CD4-positive, alpha-beta memory T cell (primary cell): ENCODE measurements around the gene SNX13. TPM values are rescaled to one million over a fixed set of nuclear protein-coding genes. Genes with fewer than 3 reads are reported as not detected.

ENCODE experiments used
- CTCF ChIA-PET: fragments of 350-600 bp; sonication (Branson Sonifier 250); formaldehyde crosslinking; loops from one replicate; lab custom pipeline; 2021; ENCODE audit warnings: inconsistent platforms; ENCODE audit not compliant: partially characterized antibody; lab: Charles Lee
- POLR2A ChIA-PET: fragments of 350-600 bp; sonication (Branson Sonifier 250); formaldehyde crosslinking; loops from one replicate; lab custom pipeline; 2021; ENCODE audit not compliant: partially characterized antibody; lab: Charles Lee
- DNase-seq, 5 donors: peaks; one replicate each; pipeline versions ENCODE4 v3.0.0 to v3.0.0-alpha.2; 2020 to 2022; ENCODE audit warnings: mixed read lengths in 1 of 5
- H3K27ac ChIP-seq: one replicate; pipeline ENCODE4 v1.7.0; 2013; ENCODE audit warnings: low read depth, low read length
- H3K27me3 ChIP-seq: 2 replicates; pipeline ENCODE4 v1.7.0; 2013; ENCODE audit warnings: mild to moderate bottlenecking, low read length, moderate library complexity; ENCODE audit not compliant: insufficient read depth
- H3K36me3 ChIP-seq: 2 replicates; pipeline ENCODE4 v1.7.0; 2013; ENCODE audit warnings: mild to moderate bottlenecking, low read length, moderate library complexity; ENCODE audit not compliant: insufficient read depth
- H3K4me1 ChIP-seq: 2 replicates; pipeline ENCODE4 v1.7.0; 2013; ENCODE audit warnings: mild to moderate bottlenecking, low read length, moderate library complexity; ENCODE audit not compliant: insufficient read depth
- H3K4me3 ChIP-seq, 2 donors: one replicate each; pipeline ENCODE4 v1.7.0; 2013; ENCODE audit warnings: low read length in 2 of 2, mild to moderate bottlenecking in 1 of 2
- H3K9me3 ChIP-seq, 2 donors: one replicate each; pipeline ENCODE4 v1.7.0; 2013; ENCODE audit warnings: low read length in 2 of 2, control low read depth in 1 of 2; ENCODE audit not compliant: control insufficient read depth in 1 of 2
- H3K27ac Mint-ChIP-seq, 7 donors: one replicate each; pipeline ENCODE4 v1.8.0; 2020 to 2021; ENCODE audit warnings: mixed read lengths in 7 of 7, mild to moderate bottlenecking in 6 of 7, inconsistent platforms in 3 of 7, moderate library complexity in 3 of 7
- H3K27me3 Mint-ChIP-seq, 2 donors: one replicate each; pipeline ENCODE4 v1.8.0; 2020 to 2021; ENCODE audit warnings: mixed read lengths in 2 of 2
- H3K36me3 Mint-ChIP-seq, 2 donors: one replicate each; pipeline ENCODE4 v1.8.0; 2020 to 2021; ENCODE audit warnings: mixed read lengths in 2 of 2, inconsistent platforms in 1 of 2, mild to moderate bottlenecking in 1 of 2
- H3K4me1 Mint-ChIP-seq, 4 donors: one replicate each; pipeline ENCODE4 v1.8.0; 2020 to 2021; ENCODE audit warnings: mixed read lengths in 4 of 4, mild to moderate bottlenecking in 1 of 4
- H3K4me3 Mint-ChIP-seq, 8 donors: one replicate each; pipeline ENCODE4 v1.8.0; 2020 to 2021; ENCODE audit warnings: mixed read lengths in 8 of 8, mild to moderate bottlenecking in 7 of 8, moderate library complexity in 6 of 8, inconsistent platforms in 3 of 8
- H3K9me3 Mint-ChIP-seq, 8 donors: one replicate each; pipeline ENCODE4 v1.8.0; 2020 to 2021; ENCODE audit warnings: mixed read lengths in 8 of 8, mild to moderate bottlenecking in 5 of 8, inconsistent platforms in 3 of 8, moderate library complexity in 1 of 8
- intact Hi-C: fragments of 100-400 bp; cut with micrococcal nuclease; formaldehyde crosslinking; loops from one replicate; pipeline ENCODE4 v1.15.1; 2023
- polyA plus RNA-seq, 2 donors: library from polyadenylated mRNA; unstranded; fragments of 300-500 nt; fragmentation: Illumina TruSeq; gene quantifications; one replicate each; pipeline ENCODE4 v1.2.3, GENCODE V29; 2021
- total RNA-seq, 2 experiments: library from RNA; stranded (reverse); gene quantifications; one replicate each; pipeline ENCODE4 v1.2.3, GENCODE V29; 2021

SNX13 gene
- total and polyA plus RNA-seq, 4 experiments from 2014 or later, result 10.1 to 36.0 (median 24.2) TPM

DNA sequence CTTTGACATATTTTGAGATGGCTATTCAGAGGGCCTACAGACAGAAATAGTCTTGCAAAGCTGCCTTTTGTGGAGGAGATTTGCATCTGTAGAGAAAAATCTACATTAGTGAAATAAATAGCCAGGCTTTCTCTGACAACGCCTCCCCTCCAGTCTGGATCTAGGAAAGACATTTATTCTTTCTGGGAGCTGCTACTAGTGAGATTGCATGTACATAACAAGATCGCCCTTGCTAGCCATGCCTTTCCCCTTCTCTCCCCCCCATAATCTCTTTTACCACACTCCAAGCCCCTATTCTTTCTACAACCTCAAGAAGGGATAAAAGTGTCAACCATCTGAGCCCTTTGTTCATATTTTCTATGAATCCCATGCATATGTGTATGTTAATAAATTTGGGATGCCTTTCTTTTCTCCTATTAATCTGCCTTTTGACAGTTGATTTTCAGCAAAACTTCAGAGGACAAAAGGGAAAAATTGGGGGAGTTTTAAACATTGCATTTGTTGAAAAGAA is 194.2 kb downstream of the SNX13 start:
- Histone ChIP-seq H3K4me1 (no peaks in the 10 kb centered on the region), H3K9me3 (no peaks in the 10 kb centered on the region), H3K27me3 (no peaks in the 10 kb centered on the region), H3K4me3 (no peak overlapping the region), H3K27ac (no peak overlapping the region), H3K36me3 (no peaks in the 10 kb centered on the region)
- H3K27me3 Mint-ChIP-seq, result peaks cover 0 to 2% of the 10 kb centered on the region in 2 donors
- H3K27ac Mint-ChIP-seq, result no peak overlapping the region
- intact Hi-C loops, result no loop called here
- no peaks in the 10 kb centered on the region for H3K4me1 Mint-ChIP-seq
- ChIA-PET POLR2A (no interaction called here), CTCF (interaction anchor here (0.9 kb wide), 1 partner anchor 24 kb away, joined by 3 read pairs; no protein-coding TSS in a partner anchor)
- no peaks in the 10 kb centered on the region for H3K36me3 Mint-ChIP-seq
- no peak for DNase-seq
- H3K9me3 Mint-ChIP-seq, result peaks cover 0 to 1% (median 0%) of the 10 kb centered on the region in 8 donors
- no peak overlapping the region for H3K4me3 Mint-ChIP-seq

DNA sequence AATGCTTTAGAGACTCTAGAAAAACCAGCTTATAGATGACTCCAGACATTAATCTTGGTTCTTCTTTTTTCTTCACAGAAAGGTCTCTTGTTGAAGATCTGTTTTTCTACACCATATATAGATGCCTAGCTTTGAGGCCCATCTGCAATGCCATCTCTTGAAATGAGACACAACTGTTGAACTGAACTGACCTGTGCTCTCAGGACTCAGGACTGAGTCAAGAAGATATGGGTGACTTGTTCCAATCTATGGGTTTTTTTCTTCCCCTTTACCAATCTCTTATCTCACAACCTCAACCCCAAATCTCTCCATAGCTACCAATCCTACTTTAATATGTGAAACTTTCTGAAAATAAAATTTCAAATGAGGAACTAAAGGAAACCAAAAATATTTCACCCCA is 194.7 kb downstream of the SNX13 start:
- Histone ChIP-seq H3K27ac (no peak overlapping the region), H3K36me3 (no peaks in the 10 kb centered on the region), H3K9me3 (no peaks in the 10 kb centered on the region), H3K27me3 (no peaks in the 10 kb centered on the region), H3K4me1 (no peaks in the 10 kb centered on the region), H3K4me3 (no peak overlapping the region)
- Mint-ChIP-seq H3K4me3 (no peak overlapping the region), H3K4me1 (no peaks in the 10 kb centered on the region), H3K36me3 (no peaks in the 10 kb centered on the region), H3K27me3 (peaks cover 0 to 2% of the 10 kb centered on the region in 2 donors), H3K9me3 (peaks cover 0 to 3% (median 0%) of the 10 kb centered on the region in 8 donors), H3K27ac (no peak overlapping the region)
- ChIA-PET POLR2A (no interaction called here), CTCF (interaction anchor here (0.9 kb wide), 1 partner anchor 25 kb away, joined by 3 read pairs; no protein-coding TSS in a partner anchor)
- intact Hi-C loops, result no loop called here
- no peak for DNase-seq

DNA sequence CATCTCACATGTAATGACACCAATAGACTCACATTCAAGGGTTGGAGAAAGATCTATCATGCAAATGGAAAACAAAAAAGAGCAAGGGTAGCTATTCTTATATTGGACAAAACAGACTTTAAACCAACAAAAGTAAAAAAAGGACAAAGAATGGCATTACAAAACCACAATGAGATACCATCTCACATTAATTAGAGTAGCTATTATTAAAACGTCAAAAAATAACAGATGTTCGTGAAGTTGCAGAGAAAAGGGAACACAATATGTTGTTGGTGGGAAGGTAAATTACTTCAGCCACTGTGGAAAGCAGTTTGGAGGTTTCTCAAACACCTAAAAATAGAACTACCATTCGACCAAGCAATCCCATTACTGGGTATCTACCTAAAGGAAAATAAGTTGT is 197.0 kb downstream of the SNX13 start:
- H3K27me3 ChIP-seq, result no peaks in the 10 kb centered on the region
- no peaks in the 10 kb centered on the region for H3K36me3 Mint-ChIP-seq
- no peaks in the 10 kb centered on the region for H3K4me1 ChIP-seq
- H3K36me3 ChIP-seq, result no peaks in the 10 kb centered on the region
- H3K4me3 Mint-ChIP-seq, result no peak overlapping the region
- intact Hi-C loops, result no loop called here
- no peak overlapping the region for H3K27ac Mint-ChIP-seq
- DNase-seq, result no peak
- no peak overlapping the region for H3K4me3 ChIP-seq
- H3K27ac ChIP-seq, result no peak overlapping the region
- H3K9me3 ChIP-seq, result no peaks in the 10 kb centered on the region
- no peaks in the 10 kb centered on the region for H3K27me3 Mint-ChIP-seq
- H3K9me3 Mint-ChIP-seq, result peaks cover 0 to 5% (median 1%) of the 10 kb centered on the region in 8 donors
- no peaks in the 10 kb centered on the region for H3K4me1 Mint-ChIP-seq
- POLR2A ChIA-PET, result no interaction called here
- CTCF ChIA-PET, result no interaction called here

DNA sequence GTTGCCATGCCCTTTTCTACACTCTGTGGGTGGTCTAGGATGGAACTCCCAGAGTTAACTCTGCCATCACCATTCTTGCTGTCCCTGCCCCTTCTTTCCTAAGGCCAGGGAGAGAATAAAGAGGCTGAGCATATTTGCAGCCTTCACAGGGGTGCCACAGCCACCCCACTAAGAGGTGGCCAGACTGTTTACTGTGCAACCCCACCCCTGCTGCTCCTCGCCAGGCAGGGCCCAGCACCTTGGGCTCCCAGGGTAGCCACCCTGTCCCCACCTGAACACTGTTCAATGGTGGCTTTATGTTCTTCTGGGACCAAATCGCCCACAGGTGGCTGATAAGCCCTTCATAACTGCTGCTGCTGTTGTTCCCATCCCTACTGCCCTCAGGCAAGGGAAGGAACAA is 198.9 kb downstream of the SNX13 start:
- Mint-ChIP-seq H3K27me3 (peaks cover 7 to 8% of the 10 kb centered on the region in 2 donors), H3K4me1 (no peaks in the 10 kb centered on the region), H3K27ac (no peak overlapping the region), H3K36me3 (no peaks in the 10 kb centered on the region), H3K9me3 (peaks cover 0 to 5% (median 1%) of the 10 kb centered on the region in 8 donors), H3K4me3 (no peak overlapping the region)
- POLR2A ChIA-PET, result no interaction called here
- Histone ChIP-seq H3K36me3 (no peaks in the 10 kb centered on the region), H3K4me3 (no peak overlapping the region), H3K9me3 (no peaks in the 10 kb centered on the region), H3K4me1 (no peaks in the 10 kb centered on the region), H3K27ac (no peak overlapping the region), H3K27me3 (no peaks in the 10 kb centered on the region)
- DNase-seq, result no peak
- intact Hi-C loops, result no loop called here
- CTCF ChIA-PET, result interaction anchor here (0.9 to 1.1 kb wide), 2 partner anchors 18 to 29 kb away, joined by 3 read pairs; no protein-coding TSS in a partner anchor

Other genes with a start within 250 kb of the SNX13 start
- not detected for gene PRPS1L1, start 87.4 kb upstream of the SNX13 start, total RNA-seq
- gene PRPS1L1, start 87.4 kb upstream of the SNX13 start, polyA plus RNA-seq, result not detected